GM12878 (cell line): ENCODE measurements around the gene PIK3C2B. TPM values are rescaled to one million over a fixed set of nuclear protein-coding genes. Genes with fewer than 3 reads are reported as not detected.
A peak's percentile ranks its signal among the peaks of the same experiment; 100 is the strongest.

Source experiments
- ATAC-seq: fragments of 200-7000 bp; cut with Tn5 transposase; 3 replicates; pipeline ENCODE4 v1.9.1; 2020; ENCODE audit warnings: mild to moderate bottlenecking, moderate library complexity
- BruUV-seq: library from RNA; stranded (reverse); fragments of 400-500 nt; replicated peaks from 2 replicates; lab custom pipeline; 2021; lab: Mats Ljungman, UMichigan
- CTCF ChIA-PET: fragments of 300-600 bp; sonication (Branson Sonifier 250); formaldehyde crosslinking; extraction: SDS; loops from one replicate; lab custom pipeline; 2021; ENCODE audit warnings: inconsistent platforms; lab: Yijun Ruan, JAX
- POLR2A ChIA-PET: fragments of 350-600 bp; formaldehyde crosslinking; extraction: SDS; loops from one replicate; lab custom pipeline; 2021; ENCODE audit warnings: inconsistent platforms; lab: Charles Lee
- RAD21 ChIA-PET: fragments of 300-600 bp; sonication (Branson Sonifier 250); formaldehyde crosslinking; loops from one replicate; lab custom pipeline; 2023; ENCODE audit warnings: antibody characterized with exemption; ENCODE audit not compliant: unreplicated experiment; lab: Charles Lee
- SMC1A ChIA-PET: fragments of 300-600 bp; sonication (Branson Sonifier 250); formaldehyde crosslinking; loops from one replicate; lab custom pipeline; 2023; ENCODE audit not compliant: unreplicated experiment, uncharacterized antibody; lab: Charles Lee
- DNase-seq: peaks from one replicate; pipeline ENCODE4 v3.0.0-alpha.2; 2011; ENCODE audit warnings: low read depth, low spot score
- FAIRE-seq: peaks from 3 replicates; lab custom pipeline; 2011; peaks lifted over from hg19 to GRCh38; lab: Jason Lieb, UNC
- H2AFZ ChIP-seq: 2 replicates; pipeline ENCODE4 v1.6.0; 2011; ENCODE audit warnings: low read depth, low read length, control low read depth; ENCODE audit not compliant: control insufficient read depth
- H3K27ac ChIP-seq: 2 replicates; pipeline ENCODE4 v1.5.1; 2011; ENCODE audit warnings: control low read depth; ENCODE audit not compliant: control insufficient read depth, insufficient read depth
- H3K27me3 ChIP-seq, 2 experiments: replicated peaks in 1 of 2; 2 replicates each; pipeline versions ENCODE4 v1.6.0 to v1.6.1; 2011; ENCODE audit warnings: low read length in 1 of 2; ENCODE audit not compliant: control insufficient read depth in 2 of 2, insufficient read depth in 2 of 2
- H3K36me3 ChIP-seq, 2 experiments: 2 replicates each; pipeline ENCODE4 v1.5.1; 2011; ENCODE audit warnings: low read length in 1 of 2; ENCODE audit not compliant: control insufficient read depth in 2 of 2, insufficient read depth in 2 of 2
- H3K4me1 ChIP-seq: 2 replicates; pipeline ENCODE4 v1.6.1; 2011; ENCODE audit warnings: mild to moderate bottlenecking, low read length, moderate library complexity, mixed read lengths; ENCODE audit not compliant: control insufficient read depth, insufficient read depth
- H3K4me2 ChIP-seq: 2 replicates; pipeline ENCODE4 v1.6.0; 2011; ENCODE audit warnings: control low read depth; ENCODE audit not compliant: control insufficient read depth, insufficient read depth
- H3K4me3 ChIP-seq: fragments of 200-600 bp; sonication (generic); 2 replicates; pipeline ENCODE4 v1.5.1; 2016
- H3K79me2 ChIP-seq: 2 replicates; pipeline ENCODE4 v1.6.0; 2011; ENCODE audit warnings: low read length; ENCODE audit not compliant: control insufficient read depth, insufficient read depth
- H3K9ac ChIP-seq: 2 replicates; pipeline ENCODE4 v1.8.0; 2011; ENCODE audit warnings: low read length, control low read depth, mixed read lengths; ENCODE audit not compliant: control insufficient read depth, insufficient read depth
- H3K9me3 ChIP-seq: replicated peaks from 3 replicates; pipeline ENCODE4 v1.5.1; 2011; ENCODE audit warnings: mild to moderate bottlenecking, low read length; ENCODE audit not compliant: control insufficient read depth, insufficient read depth
- H4K20me1 ChIP-seq: 2 replicates; pipeline ENCODE4 v1.6.0; 2011; ENCODE audit not compliant: control insufficient read depth, insufficient read depth
- BHLHE40 ChIP-seq, 2 experiments: fragments of 450-650 bp in 1 of 2; IDR thresholded peaks; 2 replicates each; pipeline ENCODE4 v1.6.1; 2011 to 2017; ENCODE audit warnings: low read depth in 2 of 2, borderline replicate concordance in 1 of 2, improper control_type of control experiment in 1 of 2, low read length in 1 of 2, mild to moderate bottlenecking in 1 of 2
- BMI1 ChIP-seq: fragments of 450-650 bp; IDR thresholded peaks from 2 replicates; pipeline ENCODE4 v1.6.1; 2016; ENCODE audit warnings: mild to moderate bottlenecking, moderate library complexity, borderline replicate concordance
- EGR1 ChIP-seq, 2 experiments: IDR thresholded peaks; 1 replicate in 1 of 2; 2 replicates in 1 of 2; pipeline ENCODE4 v1.6.1; 2011 to 2012; ENCODE audit warnings: low read depth in 2 of 2, low read length in 2 of 2, borderline replicate concordance in 1 of 2, mild to moderate bottlenecking in 1 of 2, moderate library complexity in 1 of 2
- FOXM1 ChIP-seq: IDR thresholded peaks from 2 replicates; pipeline ENCODE4 v1.6.1; 2012; ENCODE audit warnings: low read depth, mild to moderate bottlenecking, inconsistent platforms, low read length, moderate library complexity
- GATAD2B ChIP-seq: fragments of 450-650 bp; conservative IDR thresholded peaks from 2 replicates; pipeline ENCODE4 v1.6.1; 2017; ENCODE audit warnings: low read depth, mild to moderate bottlenecking, moderate library complexity
- MTA3 ChIP-seq: IDR thresholded peaks from 2 replicates; pipeline ENCODE4 v1.6.1; 2012; ENCODE audit warnings: low read length, inconsistent platforms, borderline replicate concordance
- NFYA ChIP-seq: IDR thresholded peaks from 2 replicates; pipeline ENCODE4 v1.6.1; 2011; ENCODE audit warnings: low read depth, mild to moderate bottlenecking, low read length, improper control_type of control experiment, borderline replicate concordance
- NFYB ChIP-seq: IDR thresholded peaks from 2 replicates; pipeline ENCODE4 v1.6.1; 2011; ENCODE audit warnings: low read depth, mild to moderate bottlenecking, low read length, improper control_type of control experiment, moderate library complexity; ENCODE audit not compliant: insufficient read depth
- PAX5 ChIP-seq: IDR thresholded peaks from 2 replicates; pipeline ENCODE4 v1.6.1; 2011; ENCODE audit warnings: low read depth, low read length, borderline replicate concordance
- POLR2AphosphoS2 ChIP-seq: IDR thresholded peaks from 2 replicates; pipeline ENCODE4 v1.6.1; 2011; ENCODE audit warnings: low read depth, mild to moderate bottlenecking, low read length, improper control_type of control experiment, moderate library complexity
- SREBF2 ChIP-seq: IDR thresholded peaks from 2 replicates; pipeline ENCODE4 v1.6.1; 2012; ENCODE audit warnings: mild to moderate bottlenecking, low read length
- STAT3 ChIP-seq: IDR thresholded peaks from 2 replicates; pipeline ENCODE4 v1.6.1; 2011; ENCODE audit warnings: low read depth, low read length, improper control_type of control experiment
- TCF12 ChIP-seq: IDR thresholded peaks from 2 replicates; pipeline ENCODE4 v1.6.1; 2011; ENCODE audit warnings: low read depth, mild to moderate bottlenecking, low read length
- TCF3 ChIP-seq: IDR thresholded peaks from 2 replicates; pipeline ENCODE4 v1.6.1; 2012; ENCODE audit warnings: low read depth, mild to moderate bottlenecking, low read length, borderline replicate concordance; ENCODE audit not compliant: insufficient read depth
- USF1 ChIP-seq: IDR thresholded peaks from 2 replicates; pipeline ENCODE4 v1.6.1; 2011; ENCODE audit warnings: borderline replicate concordance, low read depth, mild to moderate bottlenecking, moderate library complexity, mixed read lengths, low read length; ENCODE audit not compliant: insufficient read depth; ENCODE audit errors: extremely low read length
- USF2 ChIP-seq: IDR thresholded peaks from 2 replicates; pipeline ENCODE4 v1.6.1; 2011; ENCODE audit warnings: low read depth, low read length, improper control_type of control experiment, borderline replicate concordance
- YY1 ChIP-seq: IDR thresholded peaks from 2 replicates; pipeline ENCODE4 v1.6.1; 2011; ENCODE audit warnings: low read depth, mild to moderate bottlenecking, low read length
- ZBED1 ChIP-seq: IDR thresholded peaks from 2 replicates; pipeline ENCODE4 v1.6.1; 2016; ENCODE audit warnings: borderline replicate concordance
- ZNF622 ChIP-seq: fragments of 450-650 bp; IDR thresholded peaks from 2 replicates; pipeline ENCODE4 v1.6.1; 2017; ENCODE audit warnings: mild to moderate bottlenecking, inconsistent platforms
- WGBS: methylation state at CpG from one replicate; pipeline ENCODE4 v1.1.6; 2016; ENCODE audit warnings: low lambda C conversion rate; ENCODE audit not compliant: insufficient replicate concordance, insufficient coverage; ENCODE audit errors: missing lambda C conversion rate; 5-methylcytosine and 5-hydroxymethylcytosine counted together
- in situ Hi-C: fragments of 300-500 bp; cut with MboI; formaldehyde crosslinking; loops from 9 replicates; pipeline ENCODE4 v1.14.3; 2018; ENCODE audit warnings: mixed read lengths
- intact Hi-C: fragments of 100-400 bp; cut with micrococcal nuclease; formaldehyde crosslinking; loops from one replicate; pipeline ENCODE4 v1.14.2; 2022; ENCODE audit not compliant: unreplicated experiment
- polyA plus RNA-seq, 11 experiments: library from polyadenylated mRNA; depleted of rRNA in 4 of 11; unstranded in 6 of 11; stranded (reverse) in 5 of 11; fragments of >200 nt; fragmentation: Nextera tagmentation in 4 of 11; fragmentation: Illumina TruSeq in 1 of 11; extraction: Ambion mirVana in 4 of 11; extraction: Trizol in 1 of 11; gene quantifications; 1 replicate in 1 of 11; 2 replicates in 10 of 11; pipeline versions ENCODE4 v1.2.1 to v1.2.3, GENCODE V29; 2011 to 2016; ENCODE audit warnings: inconsistent platforms in 2 of 11, missing spikeins in 2 of 11, low read depth in 1 of 11
- total RNA-seq, 4 experiments: library from RNA; depleted of rRNA in 3 of 4; stranded (reverse); fragments of >200 nt in 3 of 4; fragmentation: Illumina TruSeq in 1 of 4; extraction: Trizol in 1 of 4; gene quantifications; 2 replicates each; pipeline versions ENCODE4 v1.2.1 to v1.2.3, GENCODE V29; 2013 to 2021
- TF ChIP-seq, protein P1 (sequence below): IDR thresholded peaks from 2 replicates; pipeline ENCODE4 v1.6.1; 2012; ENCODE audit warnings: low read depth, low read length, improper control_type of control experiment

PIK3C2B gene
- total and polyA plus RNA-seq, 10 of the 15 experiments (the other 5 are each of a cell fraction or from before 2014, with no cell fraction given): 2.2 to 38.1 (median 11.4) TPM

GRCh38 chr1:204495078-204495753 lies 611 bp upstream of the PIK3C2B start (continued):
- TF ChIP-seq BHLHE40 (IDR thresholded peaks at IDR 0.05; ENCODE audit: borderline replicate concordance in 1 of 2, low read depth in 2 of 2, low read length in 1 of 2): peak; percentile 41 to 79; a peak in 3 of 4 replicates

- intact Hi-C loops (loop anchor here (1.0 to 2.0 kb wide), 3 partner anchors 13 to 63 kb away; no protein-coding TSS in a partner anchor), in situ Hi-C loops (no loop called here)
- peak; percentile 56 for ATAC-seq
- Histone ChIP-seq H3K27ac (peak overlapping the region; percentile 86), H3K36me3 (no peaks in the 10 kb centered on the region), H2AFZ (peak overlapping the region; percentile 86), H3K27me3 (no peaks in the 10 kb centered on the region), H4K20me1 (no peaks in the 10 kb centered on the region), H3K9me3 (no peaks in the 10 kb centered on the region; the same call in 2 of the 3 replicates), H3K9ac (peak overlapping the region; percentile 90), H3K4me3 (peak overlapping the region; percentile 92), H3K4me1 (peaks cover 19% of the 10 kb centered on the region), H3K79me2 (peaks cover 42% of the 10 kb centered on the region), H3K4me2 (peak overlapping the region; percentile 99)
- ChIA-PET RAD21 (interaction anchor here (1.0 to 13.5 kb wide), 15 partner anchors 9 to 85 kb away, joined by 3 to 441 read pairs (median 8); partner anchors contain the start of gene MDM4), POLR2A (interaction anchor here (0.9 to 6.1 kb wide), 15 partner anchors 9 to 76 kb away, joined by 3 to 81 read pairs (median 8); partner anchors contain the start of gene MDM4), SMC1A (interaction anchor here (1.1 to 19.3 kb wide), 8 partner anchors 9 to 80 kb away, joined by 6 to 939 read pairs (median 53); partner anchors contain the start of gene MDM4), CTCF (interaction anchor here (0.6 to 39.0 kb wide), 9 partner anchors 11 to 313 kb away, joined by 3 to 2021 read pairs (median 10); partner anchors contain the start of gene MDM4)
- no TSS peak for BruUV-seq
- WGBS: 2% methylated on average over 14 of the region's 14 CpGs
- DNase-seq: no peak
- FAIRE-seq: no peak
- TF ChIP-seq MTA3 (no peak; the same call in 1 of the 2 replicates), EGR1 (IDR thresholded peaks at IDR 0.05; ENCODE audit: borderline replicate concordance in 1 of 2, low read depth in 2 of 2, low read length in 2 of 2) (no peak), USF2 (no peak), NFYB (0 out of 2 replicates have a peak, but pooled peaks have one; percentile 14), FOXM1 (no peak), POLR2AphosphoS2 (no peak), PAX5 (no peak), ZBED1 (no peak), TCF3 (no peak), STAT3 (no peak), SREBF2 (no peak), GATAD2B (no peak), TCF12 (peak; percentile 13; the same call in 1 of the 2 replicates), YY1 (peak; percentile 35; the same call in 1 of the 2 replicates), BMI1 (no peak), ZNF622 (no peak), USF1 (no peak), NFYA (no peak)
- TF ChIP-seq, protein P1, sequence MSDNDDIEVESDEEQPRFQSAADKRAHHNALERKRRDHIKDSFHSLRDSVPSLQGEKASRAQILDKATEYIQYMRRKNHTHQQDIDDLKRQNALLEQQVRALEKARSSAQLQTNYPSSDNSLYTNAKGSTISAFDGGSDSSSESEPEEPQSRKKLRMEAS: no peak
Observed at GRCh38 chr1:204493984-204494280, 673 bp downstream of the PIK3C2B start.
